ENCODE results near the gene L1TD1. TPM values are rescaled to one million over a fixed set of nuclear protein-coding genes. Genes with fewer than 3 reads are reported as not detected.

L1TD1 gene
- total and polyA plus RNA-seq, 9 of the 15 experiments (the other 6 are each of a cell fraction or from before 2014, with no cell fraction given), result 0.09 TPM; not detected in 8

GRCh38 chr1:62234688-62235087, 40.0 kb downstream of the L1TD1 start:
- BruUV-seq (replicated peaks), result no TSS peak
- Histone ChIP-seq H4K20me1 (replicated peaks; ENCODE audit: control insufficient read depth, insufficient read depth, low read length) (0 out of 2 replicates have a peak, but pooled peaks cover 4% of the 10 kb centered on the region), H3K4me3 (no peak overlapping the region), H2AFZ (ENCODE audit: low read depth, low read length) (no peak overlapping the region), H3K27ac (ENCODE audit: extremely low read depth, low read depth, low read length) (no peak overlapping the region), H3K36me3 (ENCODE audit: control insufficient read depth, insufficient read depth, low read length) (no peaks in the 10 kb centered on the region), H3K9ac (ENCODE audit: insufficient read depth in 1 of 2, low read depth in 2 of 2, low read length in 2 of 2) (no peak overlapping the region), H3K79me2 (ENCODE audit: control insufficient read depth, insufficient read depth, low read length) (no peaks in the 10 kb centered on the region), H3K4me2 (ENCODE audit: insufficient read depth, low read length) (no peak overlapping the region), H3K27me3 (ENCODE audit: control insufficient read depth in 2 of 2, insufficient read depth in 2 of 2, low read length in 2 of 2) (peaks cover 0 to 19% of the 10 kb centered on the region in 2 experiments; a peak in 2 of 5 replicates), H3K9me3 (replicated peaks; ENCODE audit: control insufficient read depth, insufficient read depth, low read depth, low read length) (no peaks in the 10 kb centered on the region), H3K9me1 (ENCODE audit: control insufficient read depth, insufficient read depth, low read length) (no peaks in the 10 kb centered on the region), H3K4me1 (replicated peaks in 1 of 2; ENCODE audit: control insufficient read depth in 2 of 2, insufficient read depth in 2 of 2, low read length in 2 of 2) (no peaks in the 10 kb centered on the region)
- ChIA-PET POLR2A (no interaction called here), CTCF (ENCODE audit: low intra/inter-chr PET ratio) (no interaction called here)
- WGBS (ENCODE audit: insufficient coverage, low coverage, missing lambda C conversion rate), result 3% methylated on average over 6 of the region's 6 CpGs
- intact Hi-C loops (cut with micrococcal nuclease) (no loop called here), in situ Hi-C loops (cut with MboI) (no loop called here)
- TF ChIP-seq FOXA3 (CRISPR knock-in tag; conservative IDR thresholded peaks at IDR 0.05 in 1 of 2, IDR thresholded peaks at IDR 0.05 in 1 of 2) (no peak), TCF7L2 (IDR thresholded peaks at IDR 0.05; ENCODE audit: low read depth, low read length) (no peak), ZNF551 (CRISPR knock-in tag; IDR thresholded peaks at IDR 0.05) (no peak), ELF2 (CRISPR knock-in tag; IDR thresholded peaks at IDR 0.05) (no peak), RHOXF2B (CRISPR knock-in tag; conservative IDR thresholded peaks at IDR 0.05) (no peak), CGGBP1 (CRISPR knock-in tag; IDR thresholded peaks at IDR 0.05) (no peak), UBTF (IDR thresholded peaks at IDR 0.05; ENCODE audit: borderline replicate concordance in 1 of 2, low read depth in 2 of 2, low read length in 2 of 2) (no peak)
- ATAC-seq (no peak), FAIRE-seq (no peak), DNase-seq (ENCODE audit: extremely low read depth in 1 of 4, low spot score in 3 of 4) (no peak)
